HG03135 (cell line): Measurements from ENCODE around the gene NPFF.

Experiments
- ATAC-seq: cut with Tn5 transposase; IDR thresholded peaks from one replicate; pipeline ENCODE4 v1.9.1; 2021; ENCODE audit warnings: mild to moderate bottlenecking, moderate library complexity; ENCODE audit not compliant: unreplicated experiment

NPFF gene

GRCh38 chr12:53479331-53479730 lies 28.0 kb downstream of the NPFF start:
- no peak for ATAC-seq

GRCh38 chr12:53478865-53479264 lies 28.4 kb downstream of the NPFF start:
- no peak for ATAC-seq

GRCh38 chr12:53476769-53477209 lies 30.5 kb downstream of the NPFF start:
- ATAC-seq: no peak

- no peak for ATAC-seq
Measured at GRCh38 chr12:53474819-53475218, 32.5 kb downstream of the NPFF start.

DNA sequence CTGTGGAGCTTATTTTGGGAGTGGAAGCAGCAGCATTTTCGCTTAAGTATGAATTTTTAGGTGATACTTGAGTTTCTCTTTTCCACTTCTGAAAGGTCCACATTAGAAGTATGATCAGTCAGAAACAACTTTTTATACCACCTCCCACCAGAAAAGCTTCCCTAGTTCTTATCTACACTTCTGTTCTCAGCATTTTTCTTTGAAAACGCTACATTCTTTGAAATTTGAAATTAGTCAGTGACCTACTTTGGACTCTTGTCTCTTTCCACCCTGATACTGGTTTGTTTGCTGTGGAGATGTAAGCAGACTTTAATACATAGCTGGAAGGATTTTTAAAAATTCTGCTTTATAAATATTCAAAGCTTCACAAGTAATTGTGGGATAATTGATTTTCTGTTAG lies 33.2 kb downstream of the NPFF start:
- ATAC-seq: no peak

DNA sequence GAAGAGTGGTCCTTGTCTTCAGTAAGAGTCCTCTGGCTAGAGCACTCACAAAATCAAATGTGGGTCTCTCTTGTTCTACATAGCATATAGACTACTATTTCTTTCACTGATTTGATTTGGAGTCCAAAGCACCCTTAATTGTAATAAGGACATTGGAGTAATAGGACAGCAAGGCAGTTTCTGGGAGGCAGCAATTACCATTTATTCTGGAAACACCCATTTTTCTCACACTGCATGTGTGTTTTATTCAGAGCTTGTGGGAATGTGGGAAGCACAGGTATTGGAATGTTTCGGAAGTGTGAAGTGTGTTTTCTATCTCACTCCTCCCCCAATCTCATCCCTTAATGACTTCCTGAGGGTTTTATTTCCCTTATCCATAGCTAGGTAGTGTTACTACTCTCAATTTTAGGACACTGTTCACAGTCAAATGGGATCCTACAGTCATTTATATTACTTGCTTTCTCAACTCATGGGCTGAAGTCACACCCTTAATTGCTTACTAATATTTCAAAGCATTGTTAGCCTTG lies 35.2 kb downstream of the NPFF start:
- no peak for ATAC-seq

GRCh38 chr12:53468282-53468681 lies 39.0 kb downstream of the NPFF start:
- no peak for ATAC-seq

DNA sequence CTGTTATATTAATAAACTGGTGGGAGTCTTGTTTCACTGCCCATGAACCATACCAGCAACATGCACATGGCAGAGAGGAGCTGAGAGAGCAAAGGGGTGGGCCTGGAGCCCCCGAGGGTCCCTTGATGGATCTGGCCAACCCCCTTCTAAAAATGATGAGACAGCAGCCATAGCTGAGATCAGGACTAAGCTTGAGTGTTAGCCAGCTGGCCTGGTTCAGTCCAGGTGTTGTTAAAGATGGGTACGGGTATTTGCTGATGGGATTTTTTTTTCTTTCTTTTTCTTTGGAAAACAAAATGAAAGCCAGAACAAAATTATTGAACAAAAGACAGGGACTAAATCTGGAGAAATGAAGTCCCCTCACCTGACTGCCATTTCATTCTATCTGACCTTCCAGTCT lies 39.4 kb downstream of the NPFF start:
- no peak for ATAC-seq

- no peak for ATAC-seq
Measured at GRCh38 chr12:53467082-53467481, 40.2 kb downstream of the NPFF start.

DNA sequence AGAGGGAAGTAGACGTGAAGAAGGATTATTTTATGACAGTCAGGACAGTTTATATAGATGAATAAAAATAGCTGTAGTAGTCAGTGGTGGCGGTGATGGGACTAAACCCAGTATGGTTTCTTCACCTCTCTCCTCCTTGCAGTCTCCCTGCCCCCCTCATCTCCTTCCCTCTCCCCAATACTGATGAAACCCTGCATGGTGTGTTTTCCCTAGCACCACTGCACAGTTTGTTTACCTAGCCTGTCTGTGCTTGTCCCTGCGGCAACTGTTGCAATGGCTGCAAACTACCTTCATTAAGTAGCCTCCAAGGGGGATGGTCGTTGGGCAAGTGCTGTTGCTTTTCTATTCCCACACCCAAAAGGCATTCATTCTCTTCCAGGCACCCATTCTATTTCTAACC lies 40.6 kb downstream of the NPFF start:
- no peak for ATAC-seq

- ATAC-seq: no peak
Measured at GRCh38 chr12:53465679-53466078, 41.6 kb downstream of the NPFF start.

GRCh38 chr12:53464685-53465418 lies 42.4 kb downstream of the NPFF start:
- no peak for ATAC-seq

DNA sequence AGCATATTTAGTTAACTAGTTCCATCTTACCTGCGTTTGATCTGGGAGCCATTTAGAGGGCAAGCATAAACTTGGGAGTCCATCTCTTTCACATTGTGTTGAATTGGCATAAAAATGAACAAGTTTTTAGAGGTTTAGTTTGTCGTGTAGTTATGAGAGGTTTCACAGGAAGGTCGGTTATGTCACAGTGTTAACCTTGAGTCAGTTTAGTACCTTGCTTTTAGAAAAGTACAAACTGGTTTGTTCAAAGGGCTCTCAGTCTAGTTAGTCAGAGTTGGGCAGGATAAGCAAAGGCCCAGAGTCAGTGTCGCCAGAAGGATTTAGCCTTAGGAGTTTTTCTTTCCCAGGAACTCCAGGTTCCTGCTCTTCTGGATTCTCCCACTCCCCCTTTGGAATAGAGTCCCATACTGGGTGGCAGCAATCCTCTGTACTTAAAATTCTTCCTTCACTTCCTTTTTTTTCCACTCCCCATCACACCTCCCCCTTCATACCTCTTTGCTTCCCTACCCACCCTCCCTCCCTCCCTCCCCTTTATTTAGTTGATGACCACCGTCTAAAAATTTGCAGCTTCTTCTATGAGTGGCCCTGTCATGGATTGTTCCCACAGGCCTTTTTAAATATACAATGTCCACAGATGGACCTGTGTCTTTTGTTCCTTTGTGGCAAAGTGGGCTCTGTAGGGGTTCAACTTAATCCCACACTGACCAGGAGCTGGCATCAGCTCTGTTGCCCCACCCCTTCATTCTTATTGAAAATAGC lies 43.3 kb downstream of the NPFF start:
- ATAC-seq: no peak

GRCh38 chr12:53462935-53463334 lies 44.3 kb downstream of the NPFF start:
- ATAC-seq: no peak

GRCh38 chr12:53461591-53461990 lies 45.7 kb downstream of the NPFF start:
- ATAC-seq: no peak

GRCh38 chr12:53461059-53461458 lies 46.2 kb downstream of the NPFF start:
- ATAC-seq: no peak

- ATAC-seq: no peak
Measured at GRCh38 chr12:53459097-53459496, 48.2 kb downstream of the NPFF start.
